ENCODE measurements around the gene EIF3A.
A peak's percentile ranks its signal among the peaks of the same experiment; 100 is the strongest.

EIF3A gene

GRCh38 chr10:119125942-119126341, 45.3 kb upstream of the EIF3A start:
- H3K36me3 ChIP-seq (ENCODE audit: control insufficient read depth in 2 of 2, insufficient read depth in 1 of 2, low read length in 2 of 2): peaks cover 73 to 85% of the 10 kb centered on the region in 2 experiments
- ChIA-PET POLR2A (no interaction called here), CTCF (interaction anchor here (0.6 to 0.7 kb wide), 3 partner anchors 22 to 675 kb away, joined by 3 to 4 read pairs (median 3); partner anchors contain the start of gene DENND10)

DNA sequence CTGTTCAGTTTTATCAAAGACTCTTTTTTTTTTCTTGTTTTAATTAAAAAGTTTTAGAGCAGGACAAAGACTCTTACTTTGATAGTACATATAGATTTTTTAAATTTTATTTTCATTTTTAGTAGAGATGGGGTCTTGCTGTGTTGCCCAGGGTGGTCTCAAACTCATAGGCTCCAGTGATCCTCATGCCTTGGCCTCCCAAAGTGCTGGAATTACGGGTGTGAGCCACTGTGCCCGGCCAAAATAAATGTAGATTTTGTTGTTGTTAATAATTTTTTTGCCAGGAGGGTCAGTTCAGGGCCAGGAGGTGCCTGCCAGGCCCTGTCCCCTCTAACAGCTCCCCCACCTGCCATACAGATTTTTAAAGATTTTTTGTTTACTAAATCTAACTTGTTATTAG, 40.3 kb upstream of the EIF3A start:
- H3K27ac ChIP-seq (ENCODE audit: extremely low read depth, low read depth, low read length): no peak overlapping the region
- POLR2A ChIA-PET: no interaction called here
- CTCF ChIA-PET: interaction anchor here (0.6 to 0.7 kb wide), 2 partner anchors 16 to 45 kb away, joined by 3 to 4 read pairs; no protein-coding TSS in a partner anchor

More at GRCh38 chr10:119125942-119126341, 45.3 kb upstream of the EIF3A start:
- 0 out of 2 replicates have a peak, but pooled peaks have one; percentile 22 for TF ChIP-seq ZNF580 (tag by site-specific recombination; IDR thresholded peaks at IDR 0.05)
- TF ChIP-seq, protein P1, sequence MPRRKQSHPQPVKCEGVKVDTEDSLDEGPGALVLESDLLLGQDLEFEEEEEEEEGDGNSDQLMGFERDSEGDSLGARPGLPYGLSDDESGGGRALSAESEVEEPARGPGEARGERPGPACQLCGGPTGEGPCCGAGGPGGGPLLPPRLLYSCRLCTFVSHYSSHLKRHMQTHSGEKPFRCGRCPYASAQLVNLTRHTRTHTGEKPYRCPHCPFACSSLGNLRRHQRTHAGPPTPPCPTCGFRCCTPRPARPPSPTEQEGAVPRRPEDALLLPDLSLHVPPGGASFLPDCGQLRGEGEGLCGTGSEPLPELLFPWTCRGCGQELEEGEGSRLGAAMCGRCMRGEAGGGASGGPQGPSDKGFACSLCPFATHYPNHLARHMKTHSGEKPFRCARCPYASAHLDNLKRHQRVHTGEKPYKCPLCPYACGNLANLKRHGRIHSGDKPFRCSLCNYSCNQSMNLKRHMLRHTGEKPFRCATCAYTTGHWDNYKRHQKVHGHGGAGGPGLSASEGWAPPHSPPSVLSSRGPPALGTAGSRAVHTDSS (tag by site-specific recombination; IDR thresholded peaks at IDR 0.05): no peak
- no peak for TF ChIP-seq SP2 (tag by site-specific recombination; IDR thresholded peaks at IDR 0.05)
- TF ChIP-seq SP7 (tag by site-specific recombination; IDR thresholded peaks at IDR 0.05): no peak
- no peak for TF ChIP-seq ZSCAN18 (tag by site-specific recombination; IDR thresholded peaks at IDR 0.05)
- peak; percentile 93 for TF ChIP-seq ZNF146 (tag by site-specific recombination; IDR thresholded peaks at IDR 0.05)
- no peak for TF ChIP-seq ZBTB49 (tag by site-specific recombination; IDR thresholded peaks at IDR 0.05; ENCODE audit: low read depth)
- TF ChIP-seq ZNF404 (tag by site-specific recombination; IDR thresholded peaks at IDR 0.05): no peak
- no peak for TF ChIP-seq ZNF140 (tag by site-specific recombination; IDR thresholded peaks at IDR 0.05)
- TF ChIP-seq ZNF394 (tag by site-specific recombination; IDR thresholded peaks at IDR 0.05; ENCODE audit: borderline replicate concordance): no peak
- H3K9me3 ChIP-seq (ENCODE audit: control insufficient read depth, insufficient read depth, low read depth, low read length): no peaks in the 10 kb centered on the region
- no peak overlapping the region for H3K27ac ChIP-seq (ENCODE audit: extremely low read depth, low read depth, low read length)
- no peaks in the 10 kb centered on the region for H3K4me1 ChIP-seq (ENCODE audit: control insufficient read depth, insufficient read depth, low read length)
- no peak overlapping the region for H3K4me3 ChIP-seq (ENCODE audit: low read depth, low read length)

DNA sequence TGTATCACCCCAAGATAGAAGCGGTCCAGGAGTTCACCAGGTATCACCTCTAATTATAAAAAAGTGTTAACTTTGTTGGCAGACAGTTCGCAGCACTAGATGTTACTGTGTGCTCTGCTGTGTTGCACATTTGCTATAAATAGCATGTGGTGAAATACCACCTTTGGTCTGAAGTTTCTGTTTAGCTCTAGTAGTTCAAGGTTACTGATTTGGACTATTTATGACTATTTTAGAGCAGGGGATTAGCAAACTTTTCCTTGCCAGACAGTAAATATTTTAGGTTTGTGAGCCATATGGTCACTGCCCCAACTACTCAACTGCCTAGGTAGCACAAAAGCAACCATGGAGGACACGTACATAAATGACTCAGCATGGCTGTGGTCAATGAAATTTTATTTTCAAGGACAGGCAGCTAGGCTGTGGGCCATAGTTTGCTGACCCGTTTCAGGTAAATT, 39.8 kb upstream of the EIF3A start:
- ChIA-PET CTCF (interaction anchor here (0.7 kb wide), 1 partner anchor 44 kb away, joined by 4 read pairs; no protein-coding TSS in a partner anchor), POLR2A (no interaction called here)
- Histone ChIP-seq H3K9me3 (ENCODE audit: control insufficient read depth, insufficient read depth, low read depth, low read length) (no peaks in the 10 kb centered on the region), H3K4me1 (ENCODE audit: control insufficient read depth, insufficient read depth, low read length) (no peaks in the 10 kb centered on the region), H3K27ac (ENCODE audit: extremely low read depth, low read depth, low read length) (no peak overlapping the region), H3K4me3 (ENCODE audit: low read depth, low read length) (no peak overlapping the region), H3K36me3 (ENCODE audit: control insufficient read depth in 2 of 2, insufficient read depth in 1 of 2, low read length in 2 of 2) (peaks cover 68 to 72% of the 10 kb centered on the region in 2 experiments; a peak in 2 of 3 replicates)
- no peak for TF ChIP-seq YY2 (tag by site-specific recombination; IDR thresholded peaks at IDR 0.05)
- no peak for TF ChIP-seq ZNF639 (tag by site-specific recombination; IDR thresholded peaks at IDR 0.05)
- no peak for TF ChIP-seq ZNF529 (tag by site-specific recombination; IDR thresholded peaks at IDR 0.05; ENCODE audit: insufficient replicate concordance)
- TF ChIP-seq KLF8 (tag by site-specific recombination; IDR thresholded peaks at IDR 0.05): no peak
- no peak for TF ChIP-seq ZBTB48 (tag by site-specific recombination; IDR thresholded peaks at IDR 0.05)
- no peak for TF ChIP-seq ZNF423 (tag by site-specific recombination; IDR thresholded peaks at IDR 0.05)
- no peak for TF ChIP-seq GFI1B (tag by site-specific recombination; IDR thresholded peaks at IDR 0.05)
- no peak for TF ChIP-seq ZNF548 (tag by site-specific recombination; IDR thresholded peaks at IDR 0.05)
- TF ChIP-seq ZNF596 (tag by site-specific recombination; IDR thresholded peaks at IDR 0.05): no peak
- no peak for TF ChIP-seq ZNF776 (tag by site-specific recombination; IDR thresholded peaks at IDR 0.05; ENCODE audit: borderline replicate concordance)
- TF ChIP-seq ZNF324 (tag by site-specific recombination; IDR thresholded peaks at IDR 0.05): no peak

More for the DNA sequence above, 40.3 kb upstream of the EIF3A start:
- no peaks in the 10 kb centered on the region for H3K4me1 ChIP-seq (ENCODE audit: control insufficient read depth, insufficient read depth, low read length)
- H3K36me3 ChIP-seq (ENCODE audit: control insufficient read depth in 2 of 2, insufficient read depth in 1 of 2, low read length in 2 of 2): peaks cover 72 to 76% of the 10 kb centered on the region in 2 experiments
- peak; percentile 84 for TF ChIP-seq ZNF121 (tag by site-specific recombination; IDR thresholded peaks at IDR 0.05)
- no peak for TF ChIP-seq SP2 (tag by site-specific recombination; IDR thresholded peaks at IDR 0.05)
- H3K9me3 ChIP-seq (ENCODE audit: control insufficient read depth, insufficient read depth, low read depth, low read length): no peaks in the 10 kb centered on the region
- H3K4me3 ChIP-seq (ENCODE audit: low read depth, low read length): no peak overlapping the region

Data from HEK293 (cell line).